Measurements from ENCODE around the gene SLC13A1.
"Not testable (repeated sequence)": the region's sequence is repeated elsewhere in the genome, so short reads cannot be mapped to it uniquely, and the experiment has no call there.

The SLC13A1 gene

GRCh38 chr7:123131140-123131539 lies 68.6 kb downstream of the SLC13A1 start:
- no peak for DNase-seq (ENCODE audit: extremely low read depth in 1 of 2, low read depth in 1 of 2)

- DNase-seq (ENCODE audit: extremely low read depth in 1 of 2, low read depth in 1 of 2): no peak
Observed at GRCh38 chr7:123126691-123127090, 73.1 kb downstream of the SLC13A1 start.

DNA sequence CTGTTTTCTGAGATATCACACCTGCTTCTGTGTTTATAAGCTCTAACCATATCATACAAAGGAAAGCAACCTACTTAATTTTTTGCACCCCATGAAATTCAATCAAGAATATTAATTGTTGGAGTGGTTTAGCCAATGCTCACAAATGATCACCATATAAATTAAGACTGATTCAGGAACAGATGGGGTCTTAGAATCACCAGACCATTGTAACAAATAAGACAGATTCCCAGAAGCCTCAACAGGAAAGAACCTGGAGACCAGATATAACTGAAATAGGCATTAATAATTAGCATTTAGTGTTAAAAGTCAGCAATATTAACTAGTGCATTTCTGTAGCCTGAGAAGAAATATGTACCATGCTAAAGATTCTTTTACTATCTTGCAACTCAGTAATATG lies 73.6 kb downstream of the SLC13A1 start:
- DNase-seq (ENCODE audit: extremely low read depth in 1 of 2, low read depth in 1 of 2): no peak

GRCh38 chr7:123125231-123125630 lies 74.5 kb downstream of the SLC13A1 start:
- DNase-seq (ENCODE audit: extremely low read depth in 1 of 2, low read depth in 1 of 2): no peak

DNA sequence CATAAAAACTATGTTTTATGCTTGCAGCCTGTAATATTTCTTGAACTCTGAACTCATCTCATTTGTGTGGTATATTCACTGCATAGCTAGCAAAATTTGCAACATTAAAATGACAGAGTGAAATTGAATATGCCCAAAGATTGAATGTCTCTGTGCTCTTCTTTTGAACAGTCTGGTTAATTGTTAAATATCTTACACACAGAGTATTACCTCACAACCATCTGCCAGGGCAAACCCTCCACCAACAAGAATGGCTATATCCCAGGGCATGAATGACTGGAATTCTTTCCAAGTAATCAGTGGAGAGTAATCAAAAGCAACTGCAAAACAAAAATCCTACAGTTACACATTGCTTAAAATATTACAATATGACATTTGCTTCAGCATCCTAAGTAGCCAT lies 76.9 kb downstream of the SLC13A1 start:
- DNase-seq (ENCODE audit: extremely low read depth in 1 of 2, low read depth in 1 of 2): no peak

DNA sequence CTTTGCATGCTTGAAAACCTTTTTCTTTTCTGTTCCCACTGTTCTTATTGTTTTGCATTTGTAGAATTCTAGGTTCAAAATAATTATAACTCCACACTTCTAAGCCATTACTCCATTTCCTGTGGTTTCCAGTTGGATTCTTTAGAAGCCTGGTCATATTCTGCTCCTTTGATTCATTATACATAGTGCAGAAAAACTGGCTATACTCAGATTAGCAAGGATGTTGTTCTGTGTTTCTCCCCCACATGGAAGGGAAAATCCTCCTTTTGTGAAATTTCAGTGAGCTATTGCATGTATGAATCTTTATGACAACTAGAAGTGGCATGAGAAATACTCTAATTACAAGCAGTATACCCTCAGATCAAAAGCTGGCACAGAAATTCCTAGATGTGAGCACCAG lies 79.5 kb downstream of the SLC13A1 start:
- no peak for DNase-seq (ENCODE audit: extremely low read depth in 1 of 2, low read depth in 1 of 2)

DNA sequence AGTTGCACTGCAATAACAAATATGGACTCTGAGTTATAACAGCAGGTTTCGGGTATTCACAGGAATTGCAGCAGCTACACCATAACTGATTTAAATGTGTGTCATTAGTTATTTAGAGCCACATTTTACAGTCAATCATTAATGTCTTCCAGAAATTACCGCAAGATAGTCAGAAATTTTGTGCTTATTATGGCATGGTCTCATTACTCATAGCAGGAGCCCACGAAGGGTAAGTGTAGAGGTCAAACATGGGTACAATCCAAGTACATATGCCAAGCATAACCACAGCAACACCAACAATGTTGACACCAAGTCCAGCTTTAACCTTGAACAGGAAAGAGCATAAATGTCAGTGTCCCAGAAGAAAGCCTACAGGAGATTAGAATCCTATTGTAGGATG lies 84.4 kb downstream of the SLC13A1 start:
- DNase-seq (ENCODE audit: extremely low read depth in 1 of 2, low read depth in 1 of 2): no peak

GRCh38 chr7:123114288-123114687 lies 85.5 kb downstream of the SLC13A1 start:
- no peak for DNase-seq (ENCODE audit: extremely low read depth in 1 of 2, low read depth in 1 of 2)

GRCh38 chr7:123112833-123113232 lies 86.9 kb downstream of the SLC13A1 start:
- no peak for DNase-seq (ENCODE audit: extremely low read depth in 1 of 2, low read depth in 1 of 2)

GRCh38 chr7:123099712-123100111 lies 100.1 kb downstream of the SLC13A1 start:
- DNase-seq (ENCODE audit: extremely low read depth in 1 of 2, low read depth in 1 of 2): no peak

DNA sequence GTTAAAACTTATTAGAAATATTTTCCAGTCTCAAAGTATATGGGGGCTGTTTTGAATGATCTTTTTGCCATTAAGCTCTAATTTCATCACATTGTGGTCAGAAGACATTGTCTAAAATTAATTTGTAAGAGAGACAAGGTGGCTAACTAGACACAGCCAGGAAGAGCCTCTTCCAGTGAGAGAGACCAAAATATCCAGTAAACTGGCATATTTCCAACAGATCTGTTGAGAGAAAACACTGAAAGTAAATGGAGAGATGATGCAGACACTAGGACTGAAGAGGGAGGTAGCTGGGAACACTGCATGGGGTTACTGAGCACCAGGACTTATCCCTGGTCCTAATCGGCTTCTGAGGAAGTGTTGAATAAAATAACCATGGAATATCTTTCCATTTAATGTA lies 102.8 kb downstream of the SLC13A1 start:
- DNase-seq (ENCODE audit: extremely low read depth in 1 of 2, low read depth in 1 of 2): no peak

DNA sequence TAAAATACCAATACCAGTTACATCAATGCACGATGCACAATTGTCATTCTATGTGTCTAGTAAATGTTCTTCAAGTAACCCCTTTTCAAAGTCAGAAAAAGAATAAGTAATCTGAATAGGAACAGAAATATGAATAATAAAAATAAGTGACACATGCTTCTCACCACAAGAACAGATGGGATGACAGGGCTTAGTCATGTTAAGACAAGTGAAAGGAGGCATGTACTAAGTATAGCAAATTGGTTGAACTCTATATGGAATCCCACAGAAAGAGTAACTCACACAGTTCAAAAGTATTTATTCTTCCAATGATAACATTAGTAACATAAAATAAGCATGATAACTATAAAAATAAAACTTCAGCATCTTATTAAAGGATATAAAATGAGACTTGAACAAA lies 103.3 kb downstream of the SLC13A1 start:
- no peak for DNase-seq (ENCODE audit: extremely low read depth in 1 of 2, low read depth in 1 of 2)

DNA sequence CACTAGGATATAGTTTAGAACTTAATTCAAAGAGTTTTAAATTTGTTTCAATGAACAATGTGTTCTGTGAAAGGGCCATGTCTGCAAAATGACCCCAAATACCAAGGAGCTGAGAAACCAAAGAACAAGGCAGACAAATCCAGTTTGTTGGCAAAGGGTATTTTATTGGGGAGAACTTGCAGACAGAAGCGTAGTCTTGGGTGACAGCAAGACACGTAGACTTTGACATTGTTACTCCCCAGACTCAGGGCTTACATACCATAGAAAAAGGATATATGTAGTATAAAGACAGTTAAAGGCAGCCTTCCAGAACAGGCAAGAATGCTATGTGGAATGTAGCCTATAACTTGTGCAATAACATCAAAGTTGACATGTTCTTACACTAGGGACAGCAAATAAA lies 109.3 kb downstream of the SLC13A1 start:
- no peak for DNase-seq (ENCODE audit: extremely low read depth in 1 of 2, low read depth in 1 of 2)

DNA sequence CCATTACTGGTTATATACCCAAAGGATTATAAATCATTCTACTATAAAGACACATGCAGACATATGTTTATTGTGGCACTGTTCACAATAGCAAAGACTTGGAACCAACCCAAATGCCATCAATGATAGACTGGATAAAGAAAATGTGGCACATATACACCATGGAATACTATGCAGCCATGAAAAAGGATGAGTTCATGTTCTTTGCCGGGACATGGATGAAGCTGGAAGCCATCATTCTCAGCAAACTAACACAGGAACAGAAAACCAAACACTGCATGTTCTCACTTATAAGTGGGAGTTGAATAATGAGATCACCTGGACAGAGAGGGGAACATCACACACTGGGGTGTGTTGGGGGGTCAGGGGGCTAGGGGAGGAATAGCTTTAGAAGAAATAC lies 112.9 kb downstream of the SLC13A1 start:
- not testable (repeated sequence) for DNase-seq (ENCODE audit: extremely low read depth in 1 of 2, low read depth in 1 of 2)

DNA sequence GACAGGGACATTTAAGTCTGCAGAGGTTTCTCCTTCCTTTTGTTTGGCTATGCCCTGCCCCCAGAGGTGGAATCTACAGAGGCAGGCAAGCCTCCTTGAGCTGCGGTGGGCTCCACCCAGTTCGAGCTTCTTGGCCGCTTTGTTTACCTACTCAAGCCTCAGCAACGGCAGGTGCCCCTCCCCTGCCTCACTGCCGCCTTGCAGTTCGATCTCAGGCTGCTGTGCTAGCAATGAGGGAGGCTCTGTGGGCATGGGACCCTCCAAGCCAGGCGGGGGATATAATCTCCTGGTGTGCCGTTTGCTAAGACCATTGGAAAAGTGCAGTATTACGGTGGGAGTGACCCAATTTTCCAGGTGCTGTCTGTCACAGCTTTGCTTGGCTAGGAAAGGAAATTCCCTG lies 114.9 kb downstream of the SLC13A1 start:
- not testable (repeated sequence) for DNase-seq (ENCODE audit: extremely low read depth in 1 of 2, low read depth in 1 of 2)

- no peak for DNase-seq (ENCODE audit: extremely low read depth in 1 of 2, low read depth in 1 of 2)
Observed at GRCh38 chr7:123079021-123079420, 120.7 kb downstream of the SLC13A1 start.

- no peak for DNase-seq (ENCODE audit: extremely low read depth in 1 of 2, low read depth in 1 of 2)
Observed at GRCh38 chr7:123075838-123076467, 123.8 kb downstream of the SLC13A1 start.

DNA sequence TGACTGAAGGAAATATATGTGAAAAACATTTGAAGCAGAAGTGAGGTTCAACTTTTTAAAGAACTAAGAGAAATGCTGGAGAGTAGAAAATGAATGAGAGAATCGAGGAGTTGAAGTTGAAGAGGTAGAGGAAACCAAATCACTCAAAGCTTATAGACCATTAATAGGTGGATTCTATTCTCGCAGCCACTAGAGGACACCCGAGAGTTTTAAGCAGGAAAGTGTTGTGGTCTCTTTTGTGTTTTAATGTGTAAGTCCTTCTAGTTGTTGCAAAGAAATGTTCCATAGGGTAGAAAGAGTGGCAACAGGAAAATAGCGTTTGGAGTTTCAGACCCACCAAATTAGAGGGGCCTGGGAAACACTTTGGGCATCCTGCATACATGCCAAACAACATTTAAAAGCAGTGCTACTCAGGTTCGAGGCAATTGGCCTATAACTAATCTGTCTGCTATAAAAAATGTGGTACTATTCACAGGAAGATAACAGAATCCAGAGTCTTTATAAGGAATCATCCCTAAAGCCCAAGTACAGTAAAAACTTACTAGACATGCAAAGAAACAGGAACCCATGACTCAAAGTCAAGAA lies 129.0 kb downstream of the SLC13A1 start:
- DNase-seq (ENCODE audit: extremely low read depth in 1 of 2, low read depth in 1 of 2): no peak

GRCh38 chr7:123067814-123068213 lies 132.0 kb downstream of the SLC13A1 start:
- no peak for DNase-seq (ENCODE audit: extremely low read depth in 1 of 2, low read depth in 1 of 2)

Data from activated CD8-positive, alpha-beta memory T cell treated with anti-CD3 and anti-CD28 coated beads for 1 hour (primary cell).